C4-2B (cell line): ENCODE results near the gene CLRN1.
A peak's percentile ranks its signal among the peaks of the same experiment; 100 is the strongest.

ENCODE experiments used
- H3K27ac ChIP-seq: fragments of 450-650 bp; 2 replicates; pipeline ENCODE4 v1.5.1; 2017
- CTCF ChIP-seq: fragments of 450-650 bp; conservative IDR thresholded peaks from 2 replicates; pipeline ENCODE4 v1.5.1; 2017; ENCODE audit warnings: mild to moderate bottlenecking
- ZFX ChIP-seq: fragments of 450-650 bp; IDR thresholded peaks from 2 replicates; pipeline ENCODE4 v1.6.1; 2017

Gene CLRN1

GRCh38 chr3:150933473-150933995, 39.0 kb downstream of the CLRN1 start:
- no peak for TF ChIP-seq ZFX
- no peak for TF ChIP-seq CTCF
- H3K27ac ChIP-seq: no peak overlapping the region

- TF ChIP-seq CTCF (no peak), ZFX (no peak)
Measured at GRCh38 chr3:150931745-150932144, 40.8 kb downstream of the CLRN1 start.

GRCh38 chr3:150930839-150931238, 41.7 kb downstream of the CLRN1 start:
- H3K27ac ChIP-seq: no peak overlapping the region
- TF ChIP-seq CTCF: no peak
- no peak for TF ChIP-seq ZFX

More at GRCh38 chr3:150931745-150932144, 40.8 kb downstream of the CLRN1 start:
- no peak overlapping the region for H3K27ac ChIP-seq

GRCh38 chr3:150928234-150928633, 44.3 kb downstream of the CLRN1 start:
- TF ChIP-seq ZFX: no peak
- no peak for TF ChIP-seq CTCF
- H3K27ac ChIP-seq: no peak overlapping the region

- TF ChIP-seq ZFX (no peak), CTCF (no peak)
Measured at GRCh38 chr3:150926328-150926727, 46.2 kb downstream of the CLRN1 start.

GRCh38 chr3:150925751-150926201, 46.8 kb downstream of the CLRN1 start:
- H3K27ac ChIP-seq: no peak overlapping the region
- TF ChIP-seq ZFX: no peak
- TF ChIP-seq CTCF: peak; percentile 93

More at GRCh38 chr3:150926328-150926727, 46.2 kb downstream of the CLRN1 start:
- H3K27ac ChIP-seq: no peak overlapping the region

- no peak for TF ChIP-seq CTCF
- no peak for TF ChIP-seq ZFX
- H3K27ac ChIP-seq: no peak overlapping the region
Measured at GRCh38 chr3:150922611-150923010, 49.9 kb downstream of the CLRN1 start.
